ENCODE data around the gene NF2.
"Not testable (repeated sequence)": the region's sequence is repeated elsewhere in the genome, so short reads cannot be mapped to it uniquely, and the experiment has no call there.

The NF2 gene

GRCh38 chr22:29581799-29582198, 21.6 kb upstream of the NF2 start:
- H3F3A ChIP-seq (ENCODE audit: control insufficient read depth, insufficient read depth): no peaks in the 10 kb centered on the region
- H3K36me3 ChIP-seq (ENCODE audit: control insufficient read depth, low read length): no peaks in the 10 kb centered on the region
- TF ChIP-seq EZH2phosphoT487 (IDR thresholded peaks at IDR 0.05; ENCODE audit: borderline replicate concordance, low read length): no peak
- TF ChIP-seq, protein P1, sequence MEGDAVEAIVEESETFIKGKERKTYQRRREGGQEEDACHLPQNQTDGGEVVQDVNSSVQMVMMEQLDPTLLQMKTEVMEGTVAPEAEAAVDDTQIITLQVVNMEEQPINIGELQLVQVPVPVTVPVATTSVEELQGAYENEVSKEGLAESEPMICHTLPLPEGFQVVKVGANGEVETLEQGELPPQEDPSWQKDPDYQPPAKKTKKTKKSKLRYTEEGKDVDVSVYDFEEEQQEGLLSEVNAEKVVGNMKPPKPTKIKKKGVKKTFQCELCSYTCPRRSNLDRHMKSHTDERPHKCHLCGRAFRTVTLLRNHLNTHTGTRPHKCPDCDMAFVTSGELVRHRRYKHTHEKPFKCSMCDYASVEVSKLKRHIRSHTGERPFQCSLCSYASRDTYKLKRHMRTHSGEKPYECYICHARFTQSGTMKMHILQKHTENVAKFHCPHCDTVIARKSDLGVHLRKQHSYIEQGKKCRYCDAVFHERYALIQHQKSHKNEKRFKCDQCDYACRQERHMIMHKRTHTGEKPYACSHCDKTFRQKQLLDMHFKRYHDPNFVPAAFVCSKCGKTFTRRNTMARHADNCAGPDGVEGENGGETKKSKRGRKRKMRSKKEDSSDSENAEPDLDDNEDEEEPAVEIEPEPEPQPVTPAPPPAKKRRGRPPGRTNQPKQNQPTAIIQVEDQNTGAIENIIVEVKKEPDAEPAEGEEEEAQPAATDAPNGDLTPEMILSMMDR (IDR thresholded peaks at IDR 0.05; ENCODE audit: low read depth, low read length, poor library complexity, severe bottlenecking): no peak
- H3K4me3 ChIP-seq (ENCODE audit: low read length): peak overlapping the region; percentile 87
- H3K4me2 ChIP-seq (ENCODE audit: low read length): peak overlapping the region; percentile 75
- no peaks in the 10 kb centered on the region for H3K9me3 ChIP-seq (ENCODE audit: control insufficient read depth, insufficient read depth, low read length)
- H3K79me2 ChIP-seq (ENCODE audit: control insufficient read depth, low read length): peaks cover 5% of the 10 kb centered on the region; the same call in 1 of the 2 replicates
- H3K4me1 ChIP-seq (ENCODE audit: control insufficient read depth, low read length): peaks cover 18% of the 10 kb centered on the region
- no peaks in the 10 kb centered on the region for H4K20me1 ChIP-seq (ENCODE audit: control insufficient read depth, insufficient read depth, low read depth, low read length)
- no peaks in the 10 kb centered on the region for H3K9me2 ChIP-seq (replicated peaks; ENCODE audit: control insufficient read depth, low read length)
- no peak overlapping the region for H3K27ac ChIP-seq (ENCODE audit: low read depth, low read length)
- no peaks in the 10 kb centered on the region for H3K27me3 ChIP-seq (ENCODE audit: control insufficient read depth, low read length)

- H3F3A ChIP-seq (ENCODE audit: control insufficient read depth, insufficient read depth): no peaks in the 10 kb centered on the region
- no peaks in the 10 kb centered on the region for H3K9me2 ChIP-seq (replicated peaks; ENCODE audit: control insufficient read depth, low read length)
- TF ChIP-seq, protein P1 (IDR thresholded peaks at IDR 0.05; ENCODE audit: low read depth, low read length, poor library complexity, severe bottlenecking): no peak
- H3K4me2 ChIP-seq (ENCODE audit: low read length): no peak overlapping the region
- no peaks in the 10 kb centered on the region for H3K36me3 ChIP-seq (ENCODE audit: control insufficient read depth, low read length)
- no peak overlapping the region for H3K27ac ChIP-seq (ENCODE audit: low read depth, low read length)
- H3K4me1 ChIP-seq (ENCODE audit: control insufficient read depth, low read length): peaks cover 16% of the 10 kb centered on the region
- no peak overlapping the region for H3K4me3 ChIP-seq (ENCODE audit: low read length)
- H3K9me3 ChIP-seq (ENCODE audit: control insufficient read depth, insufficient read depth, low read length): no peaks in the 10 kb centered on the region
- peaks cover 5% of the 10 kb centered on the region; the same call in 1 of the 2 replicates for H3K79me2 ChIP-seq (ENCODE audit: control insufficient read depth, low read length)
- H4K20me1 ChIP-seq (ENCODE audit: control insufficient read depth, insufficient read depth, low read depth, low read length): no peaks in the 10 kb centered on the region
- no peaks in the 10 kb centered on the region for H3K27me3 ChIP-seq (ENCODE audit: control insufficient read depth, low read length)
Measured at GRCh38 chr22:29584975-29585374, 18.5 kb upstream of the NF2 start.

- not testable (repeated sequence) for H4K20me1 ChIP-seq (ENCODE audit: control insufficient read depth, insufficient read depth, low read depth, low read length); H3K79me2 ChIP-seq (ENCODE audit: control insufficient read depth, low read length); H3K4me1 ChIP-seq (ENCODE audit: control insufficient read depth, low read length); H3K9me2 ChIP-seq (replicated peaks; ENCODE audit: control insufficient read depth, low read length); H3K27me3 ChIP-seq (ENCODE audit: control insufficient read depth, low read length); H3F3A ChIP-seq (ENCODE audit: control insufficient read depth, insufficient read depth); H3K9me3 ChIP-seq (ENCODE audit: control insufficient read depth, insufficient read depth, low read length); H3K4me2 ChIP-seq (ENCODE audit: low read length); H3K4me3 ChIP-seq (ENCODE audit: low read length); H3K27ac ChIP-seq (ENCODE audit: low read depth, low read length); H3K36me3 ChIP-seq (ENCODE audit: control insufficient read depth, low read length)
Measured at GRCh38 chr22:29586193-29586705, 17.2 kb upstream of the NF2 start.

GRCh38 chr22:29587938-29588699, 15.3 kb upstream of the NF2 start:
- TF ChIP-seq, protein P1 (IDR thresholded peaks at IDR 0.05; ENCODE audit: low read depth, low read length, poor library complexity, severe bottlenecking): no peak
- TF ChIP-seq EZH2phosphoT487 (IDR thresholded peaks at IDR 0.05; ENCODE audit: borderline replicate concordance, low read length): no peak
- Histone ChIP-seq H3K9me3 (ENCODE audit: control insufficient read depth, insufficient read depth, low read length) (no peaks in the 10 kb centered on the region), H3F3A (ENCODE audit: control insufficient read depth, insufficient read depth) (no peaks in the 10 kb centered on the region), H3K27ac (ENCODE audit: low read depth, low read length) (no peak overlapping the region), H3K36me3 (ENCODE audit: control insufficient read depth, low read length) (no peaks in the 10 kb centered on the region), H4K20me1 (ENCODE audit: control insufficient read depth, insufficient read depth, low read depth, low read length) (no peaks in the 10 kb centered on the region), H3K27me3 (ENCODE audit: control insufficient read depth, low read length) (no peaks in the 10 kb centered on the region), H3K4me3 (ENCODE audit: low read length) (no peak overlapping the region), H3K4me1 (ENCODE audit: control insufficient read depth, low read length) (no peaks in the 10 kb centered on the region), H3K4me2 (ENCODE audit: low read length) (no peak overlapping the region), H3K79me2 (ENCODE audit: control insufficient read depth, low read length) (no peaks in the 10 kb centered on the region), H3K9me2 (replicated peaks; ENCODE audit: control insufficient read depth, low read length) (no peaks in the 10 kb centered on the region)
